HepG2 (cell line): ENCODE results near the gene RAB38. TPM values are rescaled to one million over a fixed set of nuclear protein-coding genes. Genes with fewer than 3 reads are reported as not detected.

Experiments used
- ATAC-seq: fragments of 200-7000 bp; cut with Tn5 transposase; 3 replicates; pipeline ENCODE4 v1.9.1; 2020; ENCODE audit warnings: mild to moderate bottlenecking, moderate library complexity
- BruUV-seq: library from RNA; stranded (reverse); fragments of 400-500 nt; replicated peaks from 2 replicates; lab custom pipeline; 2021; lab: Mats Ljungman, UMichigan
- CTCF ChIA-PET: fragments of 300-600 bp; formaldehyde crosslinking; extraction: SDS; loops from one replicate; lab custom pipeline; 2021; ENCODE audit warnings: low total read pairs, inconsistent platforms, low intra/inter-chr PET ratio; lab: Yijun Ruan, JAX
- POLR2A ChIA-PET: fragments of 350-600 bp; sonication (Branson Sonifier 250); formaldehyde crosslinking; loops from one replicate; lab custom pipeline; 2020; ENCODE audit warnings: antibody characterized with exemption, inconsistent platforms; lab: Yijun Ruan, JAX
- DNase-seq: peaks from one replicate; pipeline ENCODE4 v3.0.0-alpha.2; 2015; ENCODE audit warnings: low spot score
- FAIRE-seq: peaks from 3 replicates; lab custom pipeline; 2011; peaks lifted over from hg19 to GRCh38; lab: Jason Lieb, UNC
- H2AFZ ChIP-seq: one replicate; pipeline ENCODE4 v1.6.1; 2011; ENCODE audit warnings: low read length, inconsistent platforms
- H3K27ac ChIP-seq: fragments of 300-600 bp; 3 replicates; pipeline ENCODE4 v1.8.0; 2011; ENCODE audit warnings: mixed run types, mild to moderate bottlenecking, mixed read lengths, low read length, inconsistent platforms; ENCODE audit not compliant: insufficient read depth; ENCODE audit errors: extremely low read length
- H3K27me3 ChIP-seq, 2 experiments: fragments of 200-600 bp in 1 of 2; 2 replicates in 1 of 2; 3 replicates in 1 of 2; pipeline versions ENCODE4 v1.6.0 to v1.8.0; 2011; ENCODE audit warnings: low read length in 2 of 2, mild to moderate bottlenecking in 2 of 2, moderate library complexity in 2 of 2, inconsistent platforms in 1 of 2; ENCODE audit not compliant: insufficient read depth in 2 of 2, control insufficient read depth in 1 of 2
- H3K36me3 ChIP-seq, 2 experiments: fragments of 200-600 bp in 1 of 2; replicated peaks in 1 of 2; 2 replicates in 1 of 2; 3 replicates in 1 of 2; pipeline versions ENCODE4 v1.5.1 to v1.8.0; 2011; ENCODE audit warnings: low read length in 2 of 2, inconsistent platforms in 1 of 2; ENCODE audit not compliant: insufficient read depth in 2 of 2, control insufficient read depth in 1 of 2
- H3K4me1 ChIP-seq: 2 replicates; pipeline ENCODE4 v1.5.1; 2012; ENCODE audit warnings: low read length, inconsistent platforms; ENCODE audit not compliant: insufficient read depth
- H3K4me2 ChIP-seq: 2 replicates; pipeline ENCODE4 v1.6.0; 2011; ENCODE audit warnings: low read depth, low read length, inconsistent platforms
- H3K4me3 ChIP-seq, 3 experiments: fragments of 200-600 bp in 1 of 3; sonication (generic), shearing (Covaris generic) in 1 of 3; replicated peaks in 1 of 3; 2 replicates each; pipeline ENCODE4 v1.5.1; 2011 to 2016; ENCODE audit warnings: low read length in 3 of 3, inconsistent platforms in 2 of 3, low read depth in 2 of 3, mild to moderate bottlenecking in 2 of 3, control low read depth in 1 of 3, mixed read lengths in 1 of 3; ENCODE audit not compliant: insufficient read depth in 1 of 3
- H3K79me2 ChIP-seq: one replicate; pipeline ENCODE4 v1.6.1; 2011; ENCODE audit warnings: low read length, inconsistent platforms; ENCODE audit not compliant: insufficient read depth
- H3K9ac ChIP-seq: 2 replicates; pipeline ENCODE4 v1.6.0; 2011; ENCODE audit warnings: mild to moderate bottlenecking, low read depth, low read length, inconsistent platforms; ENCODE audit not compliant: insufficient read depth
- H3K9me3 ChIP-seq: 2 replicates; pipeline ENCODE4 v1.5.1; 2012; ENCODE audit warnings: mild to moderate bottlenecking, low read length
- H4K20me1 ChIP-seq: 2 replicates; pipeline ENCODE4 v1.6.0; 2011; ENCODE audit warnings: inconsistent platforms, mild to moderate bottlenecking, low read length, moderate library complexity; ENCODE audit not compliant: insufficient read depth
- KAT7 ChIP-seq: IDR thresholded peaks from 2 replicates; pipeline ENCODE4 v1.6.1; 2018; ENCODE audit warnings: borderline replicate concordance, missing compliant biosample characterization
- TAF15 ChIP-seq: fragments of 200-400 bp; formaldehyde crosslinking; IDR thresholded peaks from one replicate; pipeline ENCODE4 v1.6.1; 2018; ENCODE audit warnings: mild to moderate bottlenecking, low read depth, low read length; ENCODE audit not compliant: poor library complexity, severe bottlenecking
- USF2 ChIP-seq, 2 experiments: sonication (generic) in 1 of 2; formaldehyde crosslinking in 1 of 2; IDR thresholded peaks; 2 replicates each; pipeline versions ENCODE4 v1.5.1 to v1.6.1; 2011 to 2020; ENCODE audit warnings: borderline replicate concordance in 1 of 2, low read depth in 1 of 2, low read length in 1 of 2, mild to moderate bottlenecking in 1 of 2, missing genetic modification reagents in 1 of 2, moderate library complexity in 1 of 2
- ZFP36L1 ChIP-seq: sonication (generic); formaldehyde crosslinking; IDR thresholded peaks from 2 replicates; pipeline ENCODE4 v1.8.0; 2022; ENCODE audit warnings: mild to moderate bottlenecking, missing genetic modification reagents, moderate library complexity
- ZFP62 ChIP-seq: sonication (generic); formaldehyde crosslinking; IDR thresholded peaks from 2 replicates; pipeline ENCODE4 v1.4.0; 2020; ENCODE audit warnings: missing genetic modification reagents
- WGBS: methylation state at CpG from one replicate; pipeline ENCODE4 v1.1.6; 2017; ENCODE audit warnings: low lambda C conversion rate; 5-methylcytosine and 5-hydroxymethylcytosine counted together
- in situ Hi-C: cut with HindIII; loops from 2 replicates; pipeline ENCODE4 v1.10.0; 2017; ENCODE audit warnings: low pct_unique_long_range_greater_than_20kb; ENCODE audit not compliant: extremely low pct_ligation_motif_present
- intact Hi-C: fragments of 100-400 bp; cut with micrococcal nuclease; formaldehyde crosslinking; loops from one replicate; pipeline ENCODE4 v1.10.0; 2022; ENCODE audit not compliant: unreplicated experiment
- polyA plus RNA-seq, 8 experiments: library from polyadenylated mRNA; depleted of rRNA in 3 of 8; stranded (reverse) in 7 of 8; unstranded in 1 of 8; fragments of >200 nt; fragmentation: Illumina TruSeq in 4 of 8; extraction: Trizol in 4 of 8; gene quantifications; 2 replicates each; pipeline versions ENCODE4 v1.2.1 to v1.2.3, GENCODE V29; 2011 to 2016; ENCODE audit warnings: low read depth in 4 of 8, missing spikeins in 1 of 8, mixed read lengths in 1 of 8; ENCODE audit not compliant: insufficient read depth in 1 of 8
- total RNA-seq, 5 experiments: library from RNA; depleted of rRNA; stranded (reverse); fragments of >200 nt; fragmentation: Illumina TruSeq; extraction: Trizol; gene quantifications; 2 replicates each; pipeline ENCODE4 v1.2.3, GENCODE V29; 2016; ENCODE audit warnings: low read depth in 1 of 5
- TF ChIP-seq, protein P1 (sequence below): fragments of 450-650 bp; IDR thresholded peaks from 2 replicates; pipeline ENCODE4 v1.6.1; 2016

RAB38 gene
- total and polyA plus RNA-seq, 2 of the 13 experiments (the other 11 are each of a cell fraction or from before 2014, with no cell fraction given) = 0.13 to 0.30 TPM

- H3K4me3 ChIP-seq = no peak overlapping the region
- no peak overlapping the region for H3K9ac ChIP-seq
- no peak overlapping the region for H3K4me2 ChIP-seq
- no TSS peak for BruUV-seq
- H3K79me2 ChIP-seq = no peaks in the 10 kb centered on the region
- no peaks in the 10 kb centered on the region for H3K36me3 ChIP-seq
- DNase-seq (no peak), FAIRE-seq (no peak), ATAC-seq (no peak)
- H2AFZ ChIP-seq = no peak overlapping the region
- no peaks in the 10 kb centered on the region for H4K20me1 ChIP-seq
- no peaks in the 10 kb centered on the region for H3K27me3 ChIP-seq
- H3K4me1 ChIP-seq = no peaks in the 10 kb centered on the region
- WGBS = 0% methylated on average over 1 of the region's 1 CpG
- intact Hi-C loops = no loop called here
- TF ChIP-seq KAT7 = no peak
- in situ Hi-C loops = no loop called here
- ChIA-PET CTCF (no interaction called here), POLR2A (no interaction called here)
- peaks cover 24% of the 10 kb centered on the region; the same call in 1 of the 2 replicates for H3K9me3 ChIP-seq
- H3K27ac ChIP-seq = no peak overlapping the region
These were observed 19.7 kb upstream of the RAB38 start for GRCh38 chr11:88194990-88195389.

- H3K9me3 ChIP-seq = peaks cover 24% of the 10 kb centered on the region; the same call in 1 of the 2 replicates
- no TSS peak for BruUV-seq
- intact Hi-C loops = no loop called here
- no peak overlapping the region for H3K27ac ChIP-seq
- FAIRE-seq (no peak), ATAC-seq (no peak), DNase-seq (no peak)
- ChIA-PET POLR2A (no interaction called here), CTCF (no interaction called here)
- no peaks in the 10 kb centered on the region for H3K36me3 ChIP-seq
- no peaks in the 10 kb centered on the region for H4K20me1 ChIP-seq
- H2AFZ ChIP-seq = no peak overlapping the region
- H3K4me3 ChIP-seq = no peak overlapping the region
- TF ChIP-seq, protein P1, sequence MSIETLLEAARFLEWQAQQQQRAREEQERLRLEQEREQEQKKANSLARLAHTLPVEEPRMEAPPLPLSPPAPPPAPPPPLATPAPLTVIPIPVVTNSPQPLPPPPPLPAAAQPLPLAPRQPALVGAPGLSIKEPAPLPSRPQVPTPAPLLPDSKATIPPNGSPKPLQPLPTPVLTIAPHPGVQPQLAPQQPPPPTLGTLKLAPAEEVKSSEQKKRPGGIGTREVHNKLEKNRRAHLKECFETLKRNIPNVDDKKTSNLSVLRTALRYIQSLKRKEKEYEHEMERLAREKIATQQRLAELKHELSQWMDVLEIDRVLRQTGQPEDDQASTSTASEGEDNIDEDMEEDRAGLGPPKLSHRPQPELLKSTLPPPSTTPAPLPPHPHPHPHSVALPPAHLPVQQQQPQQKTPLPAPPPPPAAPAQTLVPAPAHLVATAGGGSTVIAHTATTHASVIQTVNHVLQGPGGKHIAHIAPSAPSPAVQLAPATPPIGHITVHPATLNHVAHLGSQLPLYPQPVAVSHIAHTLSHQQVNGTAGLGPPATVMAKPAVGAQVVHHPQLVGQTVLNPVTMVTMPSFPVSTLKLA = 0 out of 2 replicates have a peak, but pooled peaks have one; percentile 5
- TF ChIP-seq ZFP36L1 (no peak), USF2 (IDR thresholded peaks at IDR 0.05; ENCODE audit: low read depth, low read length) (no peak), USF2 (CRISPR knock-in tag; IDR thresholded peaks at IDR 0.05; ENCODE audit: borderline replicate concordance) (no peak), ZFP62 (CRISPR knock-in tag) (no peak), TAF15 (no peak)
- in situ Hi-C loops = no loop called here
- H3K27me3 ChIP-seq = no peaks in the 10 kb centered on the region
- no peak overlapping the region for H3K4me2 ChIP-seq
- H3K79me2 ChIP-seq = no peaks in the 10 kb centered on the region
- no peak overlapping the region for H3K9ac ChIP-seq
- no peaks in the 10 kb centered on the region for H3K4me1 ChIP-seq
These were observed 18.0 kb upstream of the RAB38 start for GRCh38 chr11:88193278-88193677.
